WTC11 (cell line): ENCODE measurements around the gene RETREG1. TPM values are rescaled to one million over a fixed set of nuclear protein-coding genes. Genes with fewer than 3 reads are reported as not detected.

ENCODE experiments used
- ATAC-seq: fragments of 200-7000 bp; cut with Tn5 transposase; 2 replicates; pipeline ENCODE4 v1.10.0; 2021; ENCODE audit warnings: mild to moderate bottlenecking, moderate library complexity
- CTCF ChIA-PET: fragments of 300-600 bp; sonication (Branson Sonifier 250); formaldehyde crosslinking; loops from one replicate; lab custom pipeline; 2021; ENCODE audit warnings: antibody characterized with exemption; lab: Charles Lee
- POLR2A ChIA-PET: fragments of 350-600 bp; sonication (Branson Sonifier 250); formaldehyde crosslinking; loops from one replicate; lab custom pipeline; 2021; ENCODE audit warnings: antibody characterized with exemption; lab: Charles Lee
- DNase-seq: peaks from one replicate; pipeline ENCODE4 v3.0.0; 2021; ENCODE audit warnings: low spot score
- H3K27ac Mint-ChIP-seq: 2 replicates; pipeline ENCODE4 v1.8.0; 2021; ENCODE audit warnings: mixed read lengths
- H3K27me3 Mint-ChIP-seq: 2 replicates; pipeline ENCODE4 v1.8.0; 2021; ENCODE audit warnings: low read depth, mild to moderate bottlenecking, moderate library complexity, mixed read lengths
- H3K36me3 Mint-ChIP-seq: 2 replicates; pipeline ENCODE4 v1.8.0; 2021; ENCODE audit warnings: mixed read lengths
- H3K4me1 Mint-ChIP-seq: 2 replicates; pipeline ENCODE4 v1.8.0; 2022; ENCODE audit warnings: mixed read lengths
- H3K4me3 Mint-ChIP-seq: 2 replicates; pipeline ENCODE4 v1.8.0; 2021; ENCODE audit warnings: mild to moderate bottlenecking, moderate library complexity, mixed read lengths
- H3K9me3 Mint-ChIP-seq: 2 replicates; pipeline ENCODE4 v1.8.0; 2021; ENCODE audit warnings: mixed read lengths
- GRHL2 ChIP-seq: fragments of 250-450 bp; sonication (Bioruptor Pico); IDR thresholded peaks from 2 replicates; pipeline ENCODE4 v1.8.0; 2022; ENCODE audit warnings: mild to moderate bottlenecking, moderate library complexity; ENCODE audit not compliant: insufficient replicate concordance, severe bottlenecking
- HMGA2 ChIP-seq: fragments of 250-450 bp; sonication (Bioruptor Pico); IDR thresholded peaks from 2 replicates; pipeline ENCODE4 v1.4.0; 2021; ENCODE audit warnings: mild to moderate bottlenecking, moderate library complexity
- KAT7 ChIP-seq: sonication (generic); formaldehyde crosslinking; IDR thresholded peaks from 2 replicates; pipeline ENCODE4 v1.8.1; 2023; ENCODE audit warnings: missing genetic modification reagents, mild to moderate bottlenecking, borderline replicate concordance
- MYBL2 ChIP-seq: sonication (generic); formaldehyde crosslinking; IDR thresholded peaks from 2 replicates; pipeline ENCODE4 v1.8.1; 2023; ENCODE audit warnings: mild to moderate bottlenecking, moderate library complexity, missing genetic modification reagents
- NFE2L1 ChIP-seq: sonication (generic); formaldehyde crosslinking; IDR thresholded peaks from 2 replicates; pipeline ENCODE4 v1.8.1; 2023; ENCODE audit warnings: missing genetic modification reagents
- ZNF219 ChIP-seq: sonication (generic); formaldehyde crosslinking; IDR thresholded peaks from 2 replicates; pipeline ENCODE4 v1.8.0; 2023; ENCODE audit warnings: missing genetic modification reagents, mild to moderate bottlenecking, borderline replicate concordance
- ZNF232 ChIP-seq: sonication (generic); formaldehyde crosslinking; IDR thresholded peaks from 2 replicates; pipeline ENCODE4 v1.8.0; 2022; ENCODE audit warnings: mild to moderate bottlenecking, missing genetic modification reagents
- ZNF317 ChIP-seq: sonication (generic); formaldehyde crosslinking; IDR thresholded peaks from 2 replicates; pipeline ENCODE4 v1.8.1; 2023; ENCODE audit warnings: low read depth, mild to moderate bottlenecking, moderate library complexity, missing genetic modification reagents, borderline replicate concordance
- ZNF671 ChIP-seq: fragments of 250-450 bp; sonication (Bioruptor Pico); IDR thresholded peaks from 2 replicates; pipeline ENCODE4 v1.8.0; 2021; ENCODE audit warnings: mild to moderate bottlenecking
- total RNA-seq: library from RNA; stranded (reverse); gene quantifications from 3 replicates; pipeline ENCODE4 v1.2.3, GENCODE V29; 2021
- TF ChIP-seq, protein P1 (sequence below): sonication (generic); formaldehyde crosslinking; conservative IDR thresholded peaks from 2 replicates; pipeline ENCODE4 v1.8.1; 2022; ENCODE audit warnings: mild to moderate bottlenecking, missing genetic modification reagents
- TF ChIP-seq, protein P2 (sequence below): sonication (generic); formaldehyde crosslinking; IDR thresholded peaks from 2 replicates; pipeline ENCODE4 v1.8.0; 2023; ENCODE audit warnings: missing genetic modification reagents, mild to moderate bottlenecking, borderline replicate concordance
- TF ChIP-seq, protein P3 (sequence below): sonication (generic); formaldehyde crosslinking; IDR thresholded peaks from 2 replicates; pipeline ENCODE4 v1.8.1; 2022; ENCODE audit warnings: mild to moderate bottlenecking, moderate library complexity, missing genetic modification reagents
- TF ChIP-seq, protein P4 (sequence below): sonication (generic); formaldehyde crosslinking; IDR thresholded peaks from 2 replicates; pipeline ENCODE4 v1.8.1; 2023; ENCODE audit warnings: mild to moderate bottlenecking, missing genetic modification reagents, borderline replicate concordance
- TF ChIP-seq, protein P5 (sequence below): fragments of 250-450 bp; sonication (Bioruptor Pico); IDR thresholded peaks from 2 replicates; pipeline ENCODE4 v1.9.0; 2021; ENCODE audit warnings: mild to moderate bottlenecking

The RETREG1 gene
- total RNA-seq, 1 experiment from 2014 or later = 2.2 TPM

DNA sequence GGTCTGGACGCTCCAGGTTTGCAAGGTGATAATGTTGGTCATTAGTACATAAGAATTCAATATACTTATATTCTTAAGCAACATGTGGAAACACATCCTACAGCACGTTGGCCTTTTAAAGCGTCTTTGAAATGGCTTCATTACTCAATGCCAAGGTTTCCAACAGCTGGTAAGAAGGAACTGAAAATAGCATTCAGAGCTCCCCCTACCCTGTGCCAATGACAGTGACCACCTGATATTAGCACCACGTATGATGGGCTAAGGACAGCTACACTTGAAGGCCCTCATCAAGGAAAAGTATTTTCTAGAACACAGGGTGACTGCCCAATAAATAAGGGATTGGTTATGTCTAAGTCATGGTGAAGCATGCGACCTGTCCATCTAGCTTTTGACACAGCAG is 161.1 kb downstream of the RETREG1 start:
- ChIA-PET CTCF (interaction anchor here (0.6 to 7.9 kb wide), 18 partner anchors 9 to 300 kb away, joined by 3 to 82 read pairs (median 4); partner anchors contain the start of gene MARCHF11), POLR2A (no interaction called here)
- Mint-ChIP-seq H3K4me1 (peaks cover 8% of the 10 kb centered on the region), H3K9me3 (no peaks in the 10 kb centered on the region), H3K4me3 (no peak overlapping the region), H3K27ac (no peak overlapping the region), H3K36me3 (peaks cover 52% of the 10 kb centered on the region), H3K27me3 (no peaks in the 10 kb centered on the region)
- TF ChIP-seq KAT7 = no peak
- TF ChIP-seq, protein P1, sequence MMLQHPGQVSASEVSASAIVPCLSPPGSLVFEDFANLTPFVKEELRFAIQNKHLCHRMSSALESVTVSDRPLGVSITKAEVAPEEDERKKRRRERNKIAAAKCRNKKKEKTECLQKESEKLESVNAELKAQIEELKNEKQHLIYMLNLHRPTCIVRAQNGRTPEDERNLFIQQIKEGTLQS (CRISPR knock-in tag) = no peak
- no peak for TF ChIP-seq ZNF317
- TF ChIP-seq, protein P2, sequence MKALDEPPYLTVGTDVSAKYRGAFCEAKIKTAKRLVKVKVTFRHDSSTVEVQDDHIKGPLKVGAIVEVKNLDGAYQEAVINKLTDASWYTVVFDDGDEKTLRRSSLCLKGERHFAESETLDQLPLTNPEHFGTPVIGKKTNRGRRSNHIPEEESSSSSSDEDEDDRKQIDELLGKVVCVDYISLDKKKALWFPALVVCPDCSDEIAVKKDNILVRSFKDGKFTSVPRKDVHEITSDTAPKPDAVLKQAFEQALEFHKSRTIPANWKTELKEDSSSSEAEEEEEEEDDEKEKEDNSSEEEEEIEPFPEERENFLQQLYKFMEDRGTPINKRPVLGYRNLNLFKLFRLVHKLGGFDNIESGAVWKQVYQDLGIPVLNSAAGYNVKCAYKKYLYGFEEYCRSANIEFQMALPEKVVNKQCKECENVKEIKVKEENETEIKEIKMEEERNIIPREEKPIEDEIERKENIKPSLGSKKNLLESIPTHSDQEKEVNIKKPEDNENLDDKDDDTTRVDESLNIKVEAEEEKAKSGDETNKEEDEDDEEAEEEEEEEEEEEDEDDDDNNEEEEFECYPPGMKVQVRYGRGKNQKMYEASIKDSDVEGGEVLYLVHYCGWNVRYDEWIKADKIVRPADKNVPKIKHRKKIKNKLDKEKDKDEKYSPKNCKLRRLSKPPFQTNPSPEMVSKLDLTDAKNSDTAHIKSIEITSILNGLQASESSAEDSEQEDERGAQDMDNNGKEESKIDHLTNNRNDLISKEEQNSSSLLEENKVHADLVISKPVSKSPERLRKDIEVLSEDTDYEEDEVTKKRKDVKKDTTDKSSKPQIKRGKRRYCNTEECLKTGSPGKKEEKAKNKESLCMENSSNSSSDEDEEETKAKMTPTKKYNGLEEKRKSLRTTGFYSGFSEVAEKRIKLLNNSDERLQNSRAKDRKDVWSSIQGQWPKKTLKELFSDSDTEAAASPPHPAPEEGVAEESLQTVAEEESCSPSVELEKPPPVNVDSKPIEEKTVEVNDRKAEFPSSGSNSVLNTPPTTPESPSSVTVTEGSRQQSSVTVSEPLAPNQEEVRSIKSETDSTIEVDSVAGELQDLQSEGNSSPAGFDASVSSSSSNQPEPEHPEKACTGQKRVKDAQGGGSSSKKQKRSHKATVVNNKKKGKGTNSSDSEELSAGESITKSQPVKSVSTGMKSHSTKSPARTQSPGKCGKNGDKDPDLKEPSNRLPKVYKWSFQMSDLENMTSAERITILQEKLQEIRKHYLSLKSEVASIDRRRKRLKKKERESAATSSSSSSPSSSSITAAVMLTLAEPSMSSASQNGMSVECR (CRISPR knock-in tag) = no peak
- no peak for TF ChIP-seq MYBL2
- no peak for TF ChIP-seq HMGA2 (CRISPR knock-in tag)
- TF ChIP-seq ZNF671 = no peak
- TF ChIP-seq ZNF219 (CRISPR knock-in tag) = no peak
- no peak for ATAC-seq
- DNase-seq = no peak

DNA sequence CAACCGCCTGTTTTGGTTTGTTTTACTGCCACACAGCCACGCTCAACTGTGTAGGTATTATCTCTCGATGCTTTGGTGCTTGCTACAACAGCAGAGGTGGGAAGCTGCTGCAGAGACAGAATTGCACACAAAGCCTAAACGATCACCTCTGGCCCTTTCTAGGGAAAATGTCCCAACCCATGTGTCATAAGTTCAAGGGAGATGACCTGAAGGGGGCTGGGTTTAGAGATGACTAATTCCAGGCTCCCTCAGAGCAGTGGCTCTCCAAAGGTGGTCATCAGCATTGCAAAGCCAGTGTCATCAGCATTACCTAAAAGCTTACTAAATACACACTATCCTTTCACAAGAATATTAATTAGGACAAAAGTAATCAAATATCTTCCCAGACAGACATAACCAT is 162.1 kb downstream of the RETREG1 start:
- H3K4me1 Mint-ChIP-seq = peaks cover 8% of the 10 kb centered on the region
- ChIA-PET CTCF (interaction anchor here (0.8 to 7.9 kb wide), 4 partner anchors 17 to 294 kb away, joined by 3 to 82 read pairs (median 14); no protein-coding TSS in a partner anchor), POLR2A (no interaction called here)
- H3K36me3 Mint-ChIP-seq = peaks cover 58% of the 10 kb centered on the region
- TF ChIP-seq, protein P1 (CRISPR knock-in tag) = no peak
- no peak for DNase-seq
- H3K27ac Mint-ChIP-seq = no peak overlapping the region
- H3K9me3 Mint-ChIP-seq = no peaks in the 10 kb centered on the region
- no peak overlapping the region for H3K4me3 Mint-ChIP-seq
- no peaks in the 10 kb centered on the region for H3K27me3 Mint-ChIP-seq
- ATAC-seq = no peak

DNA sequence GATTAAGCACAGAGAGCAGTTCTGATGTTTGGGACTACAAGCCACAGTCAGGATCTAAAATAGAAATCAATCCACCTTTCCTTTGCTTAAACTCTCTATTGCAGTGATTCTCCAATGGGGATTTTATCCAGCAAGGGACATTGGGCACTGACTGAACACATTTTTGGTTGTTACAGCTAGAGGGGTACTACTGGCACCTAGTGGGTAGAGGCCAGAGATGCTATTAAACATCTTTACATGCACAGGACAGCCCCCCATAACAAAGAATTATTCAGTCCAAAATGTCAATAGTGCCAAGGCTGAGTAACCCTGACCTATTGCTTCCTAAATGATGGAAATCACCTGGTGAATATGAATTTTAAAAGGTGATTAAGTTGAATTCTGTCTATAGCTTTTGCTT is 163.2 kb downstream of the RETREG1 start:
- no peaks in the 10 kb centered on the region for H3K27me3 Mint-ChIP-seq
- H3K27ac Mint-ChIP-seq = no peak overlapping the region
- TF ChIP-seq ZNF232 (CRISPR knock-in tag) (no peak), NFE2L1 (CRISPR knock-in tag) (no peak)
- TF ChIP-seq, protein P3, sequence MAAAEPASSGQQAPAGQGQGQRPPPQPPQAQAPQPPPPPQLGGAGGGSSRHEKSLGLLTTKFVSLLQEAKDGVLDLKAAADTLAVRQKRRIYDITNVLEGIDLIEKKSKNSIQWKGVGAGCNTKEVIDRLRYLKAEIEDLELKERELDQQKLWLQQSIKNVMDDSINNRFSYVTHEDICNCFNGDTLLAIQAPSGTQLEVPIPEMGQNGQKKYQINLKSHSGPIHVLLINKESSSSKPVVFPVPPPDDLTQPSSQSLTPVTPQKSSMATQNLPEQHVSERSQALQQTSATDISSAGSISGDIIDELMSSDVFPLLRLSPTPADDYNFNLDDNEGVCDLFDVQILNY = no peak
- CTCF ChIA-PET = interaction anchor here (1.0 to 7.9 kb wide), 2 partner anchors 99 to 293 kb away, joined by 3 to 82 read pairs; no protein-coding TSS in a partner anchor
- peaks cover 8% of the 10 kb centered on the region for H3K4me1 Mint-ChIP-seq
- H3K9me3 Mint-ChIP-seq = no peaks in the 10 kb centered on the region
- no peak overlapping the region for H3K4me3 Mint-ChIP-seq
- ATAC-seq (0 out of 2 replicates have a peak, but pooled peaks have one; percentile 39), DNase-seq (no peak)
- H3K36me3 Mint-ChIP-seq = peaks cover 60% of the 10 kb centered on the region
- POLR2A ChIA-PET = no interaction called here

DNA sequence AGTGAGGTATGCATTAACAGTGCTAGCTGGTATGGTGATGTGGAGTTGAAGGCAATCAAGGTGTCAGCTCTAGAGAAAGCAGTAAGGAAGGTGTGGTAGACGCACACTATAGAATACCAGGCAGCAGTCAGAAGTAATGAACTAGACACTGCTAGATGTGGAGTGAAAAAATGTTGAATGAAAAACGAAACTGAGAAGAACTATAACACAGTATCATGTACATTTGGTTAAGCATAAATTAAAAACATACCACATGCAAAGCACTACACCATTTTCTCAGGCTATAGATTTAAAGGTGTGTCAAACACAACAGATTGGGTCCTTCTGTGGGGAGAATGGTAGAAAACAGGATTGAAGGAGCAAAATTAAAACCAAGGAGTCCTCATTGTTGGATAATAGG is 166.6 kb downstream of the RETREG1 start:
- Mint-ChIP-seq H3K4me3 (no peak overlapping the region), H3K27me3 (no peaks in the 10 kb centered on the region), H3K36me3 (peaks cover 53% of the 10 kb centered on the region), H3K9me3 (no peaks in the 10 kb centered on the region), H3K27ac (no peak overlapping the region), H3K4me1 (peaks cover 5% of the 10 kb centered on the region; the same call in 1 of the 2 replicates)
- CTCF ChIA-PET = no interaction called here
- ATAC-seq = no peak
- no peak for DNase-seq
- POLR2A ChIA-PET = no interaction called here
- TF ChIP-seq, protein P4, sequence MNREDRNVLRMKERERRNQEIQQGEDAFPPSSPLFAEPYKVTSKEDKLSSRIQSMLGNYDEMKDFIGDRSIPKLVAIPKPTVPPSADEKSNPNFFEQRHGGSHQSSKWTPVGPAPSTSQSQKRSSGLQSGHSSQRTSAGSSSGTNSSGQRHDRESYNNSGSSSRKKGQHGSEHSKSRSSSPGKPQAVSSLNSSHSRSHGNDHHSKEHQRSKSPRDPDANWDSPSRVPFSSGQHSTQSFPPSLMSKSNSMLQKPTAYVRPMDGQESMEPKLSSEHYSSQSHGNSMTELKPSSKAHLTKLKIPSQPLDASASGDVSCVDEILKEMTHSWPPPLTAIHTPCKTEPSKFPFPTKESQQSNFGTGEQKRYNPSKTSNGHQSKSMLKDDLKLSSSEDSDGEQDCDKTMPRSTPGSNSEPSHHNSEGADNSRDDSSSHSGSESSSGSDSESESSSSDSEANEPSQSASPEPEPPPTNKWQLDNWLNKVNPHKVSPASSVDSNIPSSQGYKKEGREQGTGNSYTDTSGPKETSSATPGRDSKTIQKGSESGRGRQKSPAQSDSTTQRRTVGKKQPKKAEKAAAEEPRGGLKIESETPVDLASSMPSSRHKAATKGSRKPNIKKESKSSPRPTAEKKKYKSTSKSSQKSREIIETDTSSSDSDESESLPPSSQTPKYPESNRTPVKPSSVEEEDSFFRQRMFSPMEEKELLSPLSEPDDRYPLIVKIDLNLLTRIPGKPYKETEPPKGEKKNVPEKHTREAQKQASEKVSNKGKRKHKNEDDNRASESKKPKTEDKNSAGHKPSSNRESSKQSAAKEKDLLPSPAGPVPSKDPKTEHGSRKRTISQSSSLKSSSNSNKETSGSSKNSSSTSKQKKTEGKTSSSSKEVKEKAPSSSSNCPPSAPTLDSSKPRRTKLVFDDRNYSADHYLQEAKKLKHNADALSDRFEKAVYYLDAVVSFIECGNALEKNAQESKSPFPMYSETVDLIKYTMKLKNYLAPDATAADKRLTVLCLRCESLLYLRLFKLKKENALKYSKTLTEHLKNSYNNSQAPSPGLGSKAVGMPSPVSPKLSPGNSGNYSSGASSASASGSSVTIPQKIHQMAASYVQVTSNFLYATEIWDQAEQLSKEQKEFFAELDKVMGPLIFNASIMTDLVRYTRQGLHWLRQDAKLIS = no peak
- TF ChIP-seq, protein P5, sequence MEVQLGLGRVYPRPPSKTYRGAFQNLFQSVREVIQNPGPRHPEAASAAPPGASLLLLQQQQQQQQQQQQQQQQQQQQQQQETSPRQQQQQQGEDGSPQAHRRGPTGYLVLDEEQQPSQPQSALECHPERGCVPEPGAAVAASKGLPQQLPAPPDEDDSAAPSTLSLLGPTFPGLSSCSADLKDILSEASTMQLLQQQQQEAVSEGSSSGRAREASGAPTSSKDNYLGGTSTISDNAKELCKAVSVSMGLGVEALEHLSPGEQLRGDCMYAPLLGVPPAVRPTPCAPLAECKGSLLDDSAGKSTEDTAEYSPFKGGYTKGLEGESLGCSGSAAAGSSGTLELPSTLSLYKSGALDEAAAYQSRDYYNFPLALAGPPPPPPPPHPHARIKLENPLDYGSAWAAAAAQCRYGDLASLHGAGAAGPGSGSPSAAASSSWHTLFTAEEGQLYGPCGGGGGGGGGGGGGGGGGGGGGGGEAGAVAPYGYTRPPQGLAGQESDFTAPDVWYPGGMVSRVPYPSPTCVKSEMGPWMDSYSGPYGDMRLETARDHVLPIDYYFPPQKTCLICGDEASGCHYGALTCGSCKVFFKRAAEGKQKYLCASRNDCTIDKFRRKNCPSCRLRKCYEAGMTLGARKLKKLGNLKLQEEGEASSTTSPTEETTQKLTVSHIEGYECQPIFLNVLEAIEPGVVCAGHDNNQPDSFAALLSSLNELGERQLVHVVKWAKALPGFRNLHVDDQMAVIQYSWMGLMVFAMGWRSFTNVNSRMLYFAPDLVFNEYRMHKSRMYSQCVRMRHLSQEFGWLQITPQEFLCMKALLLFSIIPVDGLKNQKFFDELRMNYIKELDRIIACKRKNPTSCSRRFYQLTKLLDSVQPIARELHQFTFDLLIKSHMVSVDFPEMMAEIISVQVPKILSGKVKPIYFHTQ = no peak
- TF ChIP-seq GRHL2 (CRISPR knock-in tag) = no peak
